ENCODE data around the gene RABGAP1L.

GRCh38 chr1:174726880-174727585, 567.7 kb downstream of the RABGAP1L start:
- no peak for TF ChIP-seq EZH2phosphoT487 (conservative IDR thresholded peaks at IDR 0.05; ENCODE audit: low read length)
- TF ChIP-seq CTCF (IDR thresholded peaks at IDR 0.05; ENCODE audit: insufficient read depth, low read length, poor library complexity, severe bottlenecking) = no peak
